Fibroblast of lung (primary cell): Measurements from ENCODE around the gene ALDH1A2. TPM values are rescaled to one million over a fixed set of nuclear protein-coding genes. Genes with fewer than 3 reads are reported as not detected.

Experiments used
- DNase-seq, 2 donors: peaks; one replicate each; pipeline versions ENCODE4 v3.0.0 to v3.0.0-alpha.2; 2010; ENCODE audit warnings: low read depth in 2 of 2
- H2AFZ ChIP-seq: 2 replicates; pipeline ENCODE4 v1.5.1; 2012; ENCODE audit warnings: low read length, control low read depth, inconsistent platforms
- H3K27ac ChIP-seq: 2 replicates; pipeline ENCODE4 v1.5.1; 2011; ENCODE audit warnings: low read length, control low read depth; ENCODE audit not compliant: insufficient read depth
- H3K27me3 ChIP-seq: 2 replicates; pipeline ENCODE4 v1.5.1; 2011; ENCODE audit warnings: mild to moderate bottlenecking, low read length; ENCODE audit not compliant: control insufficient read depth, insufficient read depth
- H3K36me3 ChIP-seq: 2 replicates; pipeline ENCODE4 v1.5.1; 2011; ENCODE audit warnings: low read length; ENCODE audit not compliant: control insufficient read depth, insufficient read depth
- H3K4me1 ChIP-seq: 2 replicates; pipeline ENCODE4 v1.5.1; 2011; ENCODE audit warnings: low read length; ENCODE audit not compliant: control insufficient read depth, insufficient read depth; ENCODE audit errors: extremely low read depth
- H3K4me2 ChIP-seq: 2 replicates; pipeline ENCODE4 v1.5.1; 2011; ENCODE audit warnings: low read length, control low read depth; ENCODE audit not compliant: insufficient read depth; ENCODE audit errors: extremely low read depth
- H3K4me3 ChIP-seq, 4 experiments: fragments of 200-600 bp in 1 of 4; sonication (generic) in 1 of 4; replicated peaks in 1 of 4; 2 replicates each; pipeline ENCODE4 v1.5.1; 2011 to 2016; ENCODE audit warnings: low read length in 4 of 4, low read depth in 3 of 4, mild to moderate bottlenecking in 3 of 4, control low read depth in 2 of 4, inconsistent platforms in 1 of 4, mixed read lengths in 1 of 4; ENCODE audit not compliant: insufficient read depth in 1 of 4; ENCODE audit errors: control extremely low read depth in 1 of 4
- H3K79me2 ChIP-seq: 2 replicates; pipeline ENCODE4 v1.5.1; 2012; ENCODE audit warnings: mild to moderate bottlenecking, low read length, inconsistent platforms; ENCODE audit not compliant: control insufficient read depth, insufficient read depth
- H3K9ac ChIP-seq: 2 replicates; pipeline ENCODE4 v1.5.1; 2011; ENCODE audit warnings: mild to moderate bottlenecking, low read length, control low read depth; ENCODE audit not compliant: insufficient read depth
- H3K9me3 ChIP-seq: 2 replicates; pipeline ENCODE4 v1.5.1; 2012; ENCODE audit warnings: low read depth, low read length; ENCODE audit not compliant: control insufficient read depth, insufficient read depth
- H4K20me1 ChIP-seq: 2 replicates; pipeline ENCODE4 v1.5.1; 2011; ENCODE audit warnings: low read length; ENCODE audit not compliant: control insufficient read depth, insufficient read depth; ENCODE audit errors: extremely low read depth
- CTCF ChIP-seq, 2 donors: IDR thresholded peaks in 1 of 2; conservative IDR thresholded peaks in 1 of 2; 1 replicate in 1 of 2; 2 replicates in 1 of 2; pipeline ENCODE4 v1.5.1; 2011 to 2012; ENCODE audit warnings: low read length in 2 of 2, control low read depth in 1 of 2, inconsistent platforms in 1 of 2, low read depth in 1 of 2, mild to moderate bottlenecking in 1 of 2
- EZH2 ChIP-seq: IDR thresholded peaks from 2 replicates; pipeline ENCODE4 v1.5.1; 2012; ENCODE audit warnings: low read length, control low read depth, mild to moderate bottlenecking; ENCODE audit errors: missing control alignments
- polyA plus RNA-seq, 2 donors: library from polyadenylated mRNA; depleted of rRNA in 1 of 2; stranded (reverse) in 1 of 2; unstranded in 1 of 2; fragments of >200 nt; gene quantifications; 2 replicates each; pipeline ENCODE4 v1.2.1, GENCODE V29; 2011 to 2012; ENCODE audit warnings: missing spikeins in 1 of 2
- total RNA-seq: library from RNA; depleted of rRNA; stranded (reverse); fragments of >200 nt; gene quantifications from 2 replicates; pipeline ENCODE4 v1.2.1, GENCODE V29; 2014

The ALDH1A2 gene
- total and polyA plus RNA-seq, 2 donors (not counting 1 experiment from before 2014, with no cell fraction given): 1.1 to 2.3 TPM

- no peak overlapping the region for H3K27ac ChIP-seq
- no peak overlapping the region for H3K9ac ChIP-seq
- no peak overlapping the region for H3K4me3 ChIP-seq
- no peak for DNase-seq
- no peaks in the 10 kb centered on the region for H3K9me3 ChIP-seq
- no peaks in the 10 kb centered on the region for H3K27me3 ChIP-seq
- H3K4me2 ChIP-seq: no peak overlapping the region
- no peaks in the 10 kb centered on the region for H3K4me1 ChIP-seq
- no peaks in the 10 kb centered on the region for H3K79me2 ChIP-seq
- H4K20me1 ChIP-seq: no peaks in the 10 kb centered on the region
- H2AFZ ChIP-seq: no peak overlapping the region
- H3K36me3 ChIP-seq: no peaks in the 10 kb centered on the region
- TF ChIP-seq CTCF (conservative IDR thresholded peaks at IDR 0.05 in 1 of 2, IDR thresholded peaks at IDR 0.05 in 1 of 2; ENCODE audit: low read depth in 1 of 2, low read length in 2 of 2): no peak
- TF ChIP-seq EZH2: no peak
Observed at GRCh38 chr15:58080398-58080797, 14.9 kb upstream of the ALDH1A2 start.

GRCh38 chr15:58078591-58078990 is 13.1 kb upstream of the ALDH1A2 start:
- H3K9ac ChIP-seq: no peak overlapping the region
- no peak for TF ChIP-seq CTCF (conservative IDR thresholded peaks at IDR 0.05 in 1 of 2, IDR thresholded peaks at IDR 0.05 in 1 of 2; ENCODE audit: low read depth in 1 of 2, low read length in 2 of 2)
- no peak for TF ChIP-seq EZH2
- no peaks in the 10 kb centered on the region for H3K4me1 ChIP-seq
- no peaks in the 10 kb centered on the region for H3K9me3 ChIP-seq
- H3K27me3 ChIP-seq: no peaks in the 10 kb centered on the region
- no peaks in the 10 kb centered on the region for H3K36me3 ChIP-seq
- H3K4me3 ChIP-seq: no peak overlapping the region
- H3K27ac ChIP-seq: no peak overlapping the region
- no peak overlapping the region for H3K4me2 ChIP-seq
- no peak for DNase-seq
- no peaks in the 10 kb centered on the region for H3K79me2 ChIP-seq
- no peaks in the 10 kb centered on the region for H4K20me1 ChIP-seq
- H2AFZ ChIP-seq: no peak overlapping the region

GRCh38 chr15:58077427-58077826 is 11.9 kb upstream of the ALDH1A2 start:
- H3K4me2 ChIP-seq: no peak overlapping the region
- H4K20me1 ChIP-seq: no peaks in the 10 kb centered on the region
- no peak overlapping the region for H3K4me3 ChIP-seq
- no peaks in the 10 kb centered on the region for H3K27me3 ChIP-seq
- H3K36me3 ChIP-seq: no peaks in the 10 kb centered on the region
- no peak overlapping the region for H2AFZ ChIP-seq
- no peaks in the 10 kb centered on the region for H3K79me2 ChIP-seq
- H3K9ac ChIP-seq: no peak overlapping the region
- H3K27ac ChIP-seq: no peak overlapping the region
- TF ChIP-seq EZH2 (no peak), CTCF (conservative IDR thresholded peaks at IDR 0.05 in 1 of 2, IDR thresholded peaks at IDR 0.05 in 1 of 2; ENCODE audit: low read depth in 1 of 2, low read length in 2 of 2) (peak in 1 of 2 donors; percentile 15)
- DNase-seq: no peak
- no peaks in the 10 kb centered on the region for H3K9me3 ChIP-seq
- no peaks in the 10 kb centered on the region for H3K4me1 ChIP-seq
